ENCODE results near the gene SLC9B2. TPM values are rescaled to one million over a fixed set of nuclear protein-coding genes. Genes with fewer than 3 reads are reported as not detected.

Gene SLC9B2
- total RNA-seq, 2 donors from 2014 or later = 1.3 to 2.9 TPM

DNA sequence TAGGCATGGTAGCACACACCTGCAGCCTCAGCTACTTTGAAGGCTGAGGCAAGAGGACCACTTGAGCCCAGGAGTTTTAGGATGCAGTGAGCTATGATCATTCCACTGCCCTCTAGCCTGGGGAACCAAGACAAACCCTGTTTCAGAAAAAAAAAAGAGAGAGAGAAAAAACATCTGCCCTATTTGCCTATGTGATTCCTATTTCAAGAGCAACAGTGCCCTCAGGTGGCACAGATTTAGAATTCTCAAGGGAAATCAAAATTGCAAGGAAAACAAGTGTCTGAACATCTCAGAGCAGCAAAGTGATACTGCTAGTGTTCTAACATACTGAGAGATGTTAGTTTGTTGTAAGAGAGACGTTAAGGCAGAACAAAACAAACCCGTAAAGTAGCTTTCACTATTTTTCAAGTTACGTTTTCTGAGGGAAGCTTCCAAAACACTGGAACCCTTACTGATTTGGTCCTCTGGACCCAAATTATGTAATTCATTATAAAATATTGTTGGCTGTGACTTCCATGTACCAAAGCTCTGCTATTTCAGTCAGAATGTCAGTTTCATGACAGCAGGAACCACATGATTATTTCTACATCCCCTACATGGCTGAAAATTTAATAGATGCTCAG, 15.2 kb upstream of the SLC9B2 start:
- H3K36me3 ChIP-seq = no peaks in the 10 kb centered on the region
- no peaks in the 10 kb centered on the region for H3K9me3 ChIP-seq
- H3K27ac ChIP-seq = no peak overlapping the region
- intact Hi-C loops (cut with DNase I) = loop anchor here (5.0 to 10.0 kb wide), 2 partner anchors 469 to 647 kb away; no protein-coding TSS in a partner anchor
- peak; percentile 32 for DNase-seq
- H3K4me3 ChIP-seq = no peak overlapping the region
- H3K4me1 ChIP-seq = no peaks in the 10 kb centered on the region
- H3K9ac ChIP-seq (ENCODE audit: low read depth in 2 of 2, low read length in 2 of 2) = no peak overlapping the region
- H3K27me3 ChIP-seq = no peaks in the 10 kb centered on the region
- TF ChIP-seq CTCF (IDR thresholded peaks at IDR 0.05) = peak; percentile 24

DNA sequence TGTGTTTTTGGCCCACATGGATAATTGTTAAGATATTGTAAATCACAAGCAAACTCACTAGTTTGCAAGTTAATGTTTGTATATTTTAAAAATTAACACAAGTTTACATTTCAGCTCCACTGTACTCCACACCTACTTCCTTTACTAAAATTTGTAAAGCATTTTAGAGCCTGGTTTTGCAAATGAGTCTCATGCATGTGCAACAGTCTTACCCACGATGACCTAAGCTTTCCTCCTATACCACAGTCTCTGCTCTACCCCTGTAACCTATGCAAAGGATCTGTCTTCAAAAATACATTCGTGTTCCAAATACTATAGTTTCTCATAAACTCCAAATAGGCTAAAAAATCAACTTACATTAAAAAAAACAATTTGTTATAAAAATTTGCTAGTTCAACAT, 12.9 kb upstream of the SLC9B2 start:
- Histone ChIP-seq H3K9ac (ENCODE audit: low read depth in 2 of 2, low read length in 2 of 2) (no peak overlapping the region), H3K4me1 (no peaks in the 10 kb centered on the region), H3K9me3 (no peaks in the 10 kb centered on the region), H3K27me3 (no peaks in the 10 kb centered on the region), H3K4me3 (no peak overlapping the region), H3K36me3 (no peaks in the 10 kb centered on the region), H3K27ac (no peak overlapping the region)
- no peak for DNase-seq
- no peak for TF ChIP-seq CTCF (IDR thresholded peaks at IDR 0.05)
- intact Hi-C loops (cut with DNase I) = no loop called here

- Histone ChIP-seq H3K27ac (no peak overlapping the region), H3K27me3 (no peaks in the 10 kb centered on the region), H3K9me3 (no peaks in the 10 kb centered on the region), H3K4me3 (no peak overlapping the region), H3K36me3 (no peaks in the 10 kb centered on the region), H3K4me1 (no peaks in the 10 kb centered on the region), H3K9ac (ENCODE audit: low read depth in 2 of 2, low read length in 2 of 2) (no peak overlapping the region)
- no peak for DNase-seq
- TF ChIP-seq CTCF (IDR thresholded peaks at IDR 0.05) = no peak
- intact Hi-C loops (cut with DNase I) = no loop called here
These were observed 10.0 kb upstream of the SLC9B2 start for GRCh38 chr4:103086551-103086950.

DNA sequence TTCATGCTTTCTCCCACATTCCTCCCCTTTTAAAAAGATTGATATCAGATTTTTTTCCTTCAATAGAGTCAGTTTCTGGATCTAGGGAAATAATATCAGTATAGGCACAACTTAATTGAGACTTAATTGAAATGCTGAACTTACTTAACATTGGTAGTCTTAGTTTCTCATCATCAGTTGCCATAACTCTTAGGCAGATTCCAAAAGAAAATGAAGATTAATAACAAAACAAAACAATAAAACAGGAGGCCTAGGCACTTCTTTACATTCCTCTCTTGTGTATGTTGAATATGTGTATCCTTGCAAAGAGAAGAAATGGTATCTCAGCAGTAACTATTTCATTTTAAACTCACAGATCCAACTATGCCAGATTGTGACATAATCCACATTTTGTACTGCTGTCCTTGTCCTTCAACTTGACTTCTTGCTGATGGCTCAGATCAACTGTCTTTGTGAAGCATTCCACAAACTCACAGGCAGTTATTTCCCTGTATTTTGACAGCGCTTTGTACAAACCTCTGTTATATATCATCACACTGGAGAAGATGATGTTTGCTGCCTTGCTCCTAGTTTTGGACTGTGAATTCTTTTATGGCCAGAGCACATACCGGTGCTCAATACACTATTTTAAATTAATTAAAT, 9.1 kb upstream of the SLC9B2 start:
- no peaks in the 10 kb centered on the region for H3K36me3 ChIP-seq
- H3K9me3 ChIP-seq = no peaks in the 10 kb centered on the region
- intact Hi-C loops (cut with DNase I) = no loop called here
- no peaks in the 10 kb centered on the region for H3K4me1 ChIP-seq
- H3K27ac ChIP-seq = no peak overlapping the region
- no peak overlapping the region for H3K4me3 ChIP-seq
- no peak for TF ChIP-seq CTCF (IDR thresholded peaks at IDR 0.05)
- H3K27me3 ChIP-seq = no peaks in the 10 kb centered on the region
- no peak overlapping the region for H3K9ac ChIP-seq (ENCODE audit: low read depth in 2 of 2, low read length in 2 of 2)
- no peak for DNase-seq

DNA sequence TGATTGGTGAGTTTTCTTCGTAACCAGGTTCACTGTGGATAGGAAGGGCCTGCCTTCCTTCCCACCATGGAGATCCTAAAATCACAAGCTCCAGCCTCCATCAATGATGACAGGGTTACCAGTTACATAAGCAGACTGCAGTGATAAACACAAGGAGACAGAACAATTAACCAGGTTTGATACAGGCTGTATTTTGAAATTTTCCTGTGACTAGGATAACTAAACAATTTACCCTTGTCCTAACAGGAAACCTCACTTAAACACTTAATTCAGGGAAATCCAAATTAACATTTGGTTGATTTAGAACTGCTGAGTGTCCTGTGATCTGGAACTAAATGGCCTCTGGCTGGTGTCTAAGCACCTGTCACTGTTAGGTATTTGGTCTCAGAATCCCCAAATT, 3.1 kb upstream of the SLC9B2 start:
- no peak overlapping the region for H3K9ac ChIP-seq (ENCODE audit: low read depth in 2 of 2, low read length in 2 of 2)
- H3K9me3 ChIP-seq = no peaks in the 10 kb centered on the region
- H3K36me3 ChIP-seq = no peaks in the 10 kb centered on the region
- no peak overlapping the region for H3K27ac ChIP-seq
- no peaks in the 10 kb centered on the region for H3K27me3 ChIP-seq
- TF ChIP-seq CTCF (IDR thresholded peaks at IDR 0.05) = no peak
- H3K4me3 ChIP-seq = no peak overlapping the region
- intact Hi-C loops (cut with DNase I) = no loop called here
- no peaks in the 10 kb centered on the region for H3K4me1 ChIP-seq
- no peak for DNase-seq
